PFSK-1 (cell line): ENCODE results near the gene SLC25A20.

Experiments
- POLR2AphosphoS5 ChIP-seq: IDR thresholded peaks from 2 replicates; pipeline ENCODE4 v1.6.1; 2012; ENCODE audit warnings: low read depth, mild to moderate bottlenecking, control low read depth, low read length, moderate library complexity
- REST ChIP-seq, 2 experiments: IDR thresholded peaks; 2 replicates each; pipeline versions ENCODE4 v1.6.1 to v1.8.0; 2011 to 2012; ENCODE audit warnings: low read depth in 2 of 2, low read length in 2 of 2, control low read depth in 1 of 2, inconsistent platforms in 1 of 2, mild to moderate bottlenecking in 1 of 2, moderate library complexity in 1 of 2; ENCODE audit not compliant: insufficient read depth in 1 of 2
- TAF1 ChIP-seq: IDR thresholded peaks from 2 replicates; pipeline ENCODE4 v1.6.1; 2012; ENCODE audit warnings: low read length, control low read depth, borderline replicate concordance; ENCODE audit not compliant: insufficient read depth

DNA sequence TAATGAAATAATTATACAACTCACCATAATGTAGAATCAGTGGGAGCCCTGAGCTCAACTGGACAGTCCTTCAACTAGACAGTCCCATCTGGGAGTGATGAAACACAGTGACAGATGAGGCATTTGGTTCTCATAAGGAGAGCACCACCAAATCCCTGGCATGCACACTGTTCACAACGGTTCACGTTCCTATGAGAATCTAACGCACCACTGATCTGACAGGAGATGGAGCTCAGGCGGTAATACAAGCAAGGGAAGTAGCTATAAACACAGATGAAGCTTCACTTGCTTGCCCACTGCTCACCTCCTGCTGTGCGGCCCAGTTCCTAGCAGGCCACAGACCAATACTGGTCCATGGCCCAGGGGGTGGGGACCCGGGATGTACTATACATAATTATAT lies 68.0 kb downstream of the SLC25A20 start:
- no peak for TF ChIP-seq TAF1
- no peak for TF ChIP-seq REST (IDR thresholded peaks at IDR 0.05; ENCODE audit: insufficient read depth in 1 of 2, low read depth in 2 of 2, low read length in 2 of 2)
- no peak for TF ChIP-seq POLR2AphosphoS5
